Measurements from ENCODE around the gene RALGPS2.

The RALGPS2 gene

DNA sequence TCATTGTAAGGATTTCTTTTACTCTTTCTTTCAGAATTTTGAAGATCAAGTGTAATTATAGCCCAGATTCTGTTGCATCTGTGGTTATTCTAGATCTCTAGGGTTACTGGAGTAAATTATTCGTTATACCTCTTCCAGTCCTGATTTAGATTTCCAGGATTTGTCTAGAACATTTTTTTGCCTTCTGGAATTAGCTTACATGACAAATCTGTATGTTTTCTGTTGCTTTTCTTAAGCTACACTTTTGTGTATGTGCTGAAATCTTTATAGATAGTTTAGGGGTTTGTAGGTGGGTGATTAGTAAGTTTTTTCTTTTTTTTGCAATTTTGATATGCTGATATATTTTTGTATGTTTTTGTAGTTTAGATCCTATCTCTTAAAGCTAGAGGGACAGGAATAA, 13.7 kb downstream of the RALGPS2 start:
- Histone ChIP-seq H2AFZ (ENCODE audit: low read length) (no peak overlapping the region), H3K4ac (ENCODE audit: low read length) (no peak overlapping the region), H4K8ac (ENCODE audit: low read depth, low read length) (no peak overlapping the region), H3K9me3 (replicated peaks in 1 of 2; ENCODE audit: control insufficient read depth in 2 of 2, insufficient read depth in 1 of 2, low read depth in 1 of 2, low read length in 2 of 2) (peaks cover 0 to 23% of the 10 kb centered on the region in 2 donors), H4K91ac (ENCODE audit: low read depth, low read length, poor library complexity) (no peak overlapping the region), H2BK120ac (ENCODE audit: low read depth, low read length) (no peak overlapping the region), H2BK15ac (ENCODE audit: low read length) (no peak overlapping the region), H2BK5ac (ENCODE audit: low read length) (no peak overlapping the region), H3K79me1 (ENCODE audit: low read depth, low read length) (no peaks in the 10 kb centered on the region), H3K4me1 (ENCODE audit: control insufficient read depth in 2 of 2, insufficient read depth in 1 of 2, low read depth in 1 of 2, low read length in 2 of 2) (no peaks in the 10 kb centered on the region), H3K9ac (ENCODE audit: low read depth, low read length, poor library complexity) (no peak overlapping the region), H3K36me3 (replicated peaks in 1 of 2; ENCODE audit: control insufficient read depth in 2 of 2, insufficient read depth in 2 of 2, low read length in 2 of 2) (peaks cover 3 to 54% of the 10 kb centered on the region in 2 donors), H3K4me3 (ENCODE audit: low read length in 2 of 2) (no peak overlapping the region), H2AK5ac (ENCODE audit: low read depth, low read length) (no peak overlapping the region), H3K27me3 (ENCODE audit: control insufficient read depth in 3 of 3, insufficient read depth in 3 of 3, low read depth in 1 of 3, low read length in 3 of 3) (no peaks in the 10 kb centered on the region), H2BK12ac (ENCODE audit: low read length) (no peak overlapping the region), H3K14ac (ENCODE audit: low read length) (no peak overlapping the region), H3K18ac (ENCODE audit: low read length) (no peak overlapping the region), H3K27ac (replicated peaks; ENCODE audit: low read length) (no peak overlapping the region), H3K23ac (ENCODE audit: low read depth, low read length, poor library complexity) (no peak overlapping the region), H3K4me2 (ENCODE audit: insufficient read depth, low read length, poor library complexity, severe bottlenecking) (no peak overlapping the region)
- DNase-seq (ENCODE audit: low spot score): no peak
- WGBS, 2 donors (ENCODE audit: extremely low coverage in 2 of 2, insufficient read length in 2 of 2, insufficient replicate concordance in 1 of 2): no CpG with 5 or more reads among the region's 1 CpG

- Histone ChIP-seq H3K36me3 (replicated peaks in 1 of 2; ENCODE audit: control insufficient read depth in 2 of 2, insufficient read depth in 2 of 2, low read length in 2 of 2) (peaks cover 3 to 55% of the 10 kb centered on the region in 2 donors), H3K4me2 (ENCODE audit: insufficient read depth, low read length, poor library complexity, severe bottlenecking) (no peak overlapping the region), H3K4ac (ENCODE audit: low read length) (no peak overlapping the region), H2AFZ (ENCODE audit: low read length) (no peak overlapping the region), H3K27ac (replicated peaks; ENCODE audit: low read length) (no peak overlapping the region), H3K18ac (ENCODE audit: low read length) (no peak overlapping the region), H2BK120ac (ENCODE audit: low read depth, low read length) (no peak overlapping the region), H3K4me1 (ENCODE audit: control insufficient read depth in 2 of 2, insufficient read depth in 1 of 2, low read depth in 1 of 2, low read length in 2 of 2) (no peaks in the 10 kb centered on the region), H2BK15ac (ENCODE audit: low read length) (no peak overlapping the region), H2AK5ac (ENCODE audit: low read depth, low read length) (no peak overlapping the region), H3K27me3 (ENCODE audit: control insufficient read depth in 3 of 3, insufficient read depth in 3 of 3, low read depth in 1 of 3, low read length in 3 of 3) (no peaks in the 10 kb centered on the region), H3K9me3 (replicated peaks in 1 of 2; ENCODE audit: control insufficient read depth in 2 of 2, insufficient read depth in 1 of 2, low read depth in 1 of 2, low read length in 2 of 2) (peaks cover 0 to 25% of the 10 kb centered on the region in 2 donors), H4K91ac (ENCODE audit: low read depth, low read length, poor library complexity) (no peak overlapping the region), H3K4me3 (ENCODE audit: low read length in 2 of 2) (no peak overlapping the region), H2BK5ac (ENCODE audit: low read length) (no peak overlapping the region), H3K14ac (ENCODE audit: low read length) (no peak overlapping the region), H3K23ac (ENCODE audit: low read depth, low read length, poor library complexity) (no peak overlapping the region), H3K9ac (ENCODE audit: low read depth, low read length, poor library complexity) (no peak overlapping the region), H4K8ac (ENCODE audit: low read depth, low read length) (no peak overlapping the region), H2BK12ac (ENCODE audit: low read length) (no peak overlapping the region), H3K79me1 (ENCODE audit: low read depth, low read length) (peaks cover 2% of the 10 kb centered on the region)
- no peak for DNase-seq (ENCODE audit: low spot score)
- no CpG with 5 or more reads among the region's 4 CpGs for WGBS, 2 donors (ENCODE audit: extremely low coverage in 2 of 2, insufficient read length in 2 of 2, insufficient replicate concordance in 1 of 2)
Observed at GRCh38 chr1:178739285-178740045, 14.4 kb downstream of the RALGPS2 start.

- Histone ChIP-seq H2BK15ac (ENCODE audit: low read length) (no peak overlapping the region), H3K4me3 (ENCODE audit: low read length in 2 of 2) (no peak overlapping the region), H3K4me2 (ENCODE audit: insufficient read depth, low read length, poor library complexity, severe bottlenecking) (no peak overlapping the region), H3K9me3 (replicated peaks in 1 of 2; ENCODE audit: control insufficient read depth in 2 of 2, insufficient read depth in 1 of 2, low read depth in 1 of 2, low read length in 2 of 2) (peaks cover 0 to 25% of the 10 kb centered on the region in 2 donors), H3K4ac (ENCODE audit: low read length) (no peak overlapping the region), H3K79me1 (ENCODE audit: low read depth, low read length) (peaks cover 3% of the 10 kb centered on the region), H3K18ac (ENCODE audit: low read length) (no peak overlapping the region), H2BK5ac (ENCODE audit: low read length) (no peak overlapping the region), H2BK12ac (ENCODE audit: low read length) (no peak overlapping the region), H3K14ac (ENCODE audit: low read length) (no peak overlapping the region), H3K27ac (replicated peaks; ENCODE audit: low read length) (no peak overlapping the region), H3K9ac (ENCODE audit: low read depth, low read length, poor library complexity) (no peak overlapping the region), H3K23ac (ENCODE audit: low read depth, low read length, poor library complexity) (no peak overlapping the region), H3K36me3 (replicated peaks in 1 of 2; ENCODE audit: control insufficient read depth in 2 of 2, insufficient read depth in 2 of 2, low read length in 2 of 2) (peaks cover 3 to 55% of the 10 kb centered on the region in 2 donors), H2AFZ (ENCODE audit: low read length) (no peak overlapping the region), H2AK5ac (ENCODE audit: low read depth, low read length) (no peak overlapping the region), H3K4me1 (ENCODE audit: control insufficient read depth in 2 of 2, insufficient read depth in 1 of 2, low read depth in 1 of 2, low read length in 2 of 2) (no peaks in the 10 kb centered on the region), H4K91ac (ENCODE audit: low read depth, low read length, poor library complexity) (no peak overlapping the region), H4K8ac (ENCODE audit: low read depth, low read length) (no peak overlapping the region), H3K27me3 (ENCODE audit: control insufficient read depth in 3 of 3, insufficient read depth in 3 of 3, low read depth in 1 of 3, low read length in 3 of 3) (no peaks in the 10 kb centered on the region), H2BK120ac (ENCODE audit: low read depth, low read length) (no peak overlapping the region)
- WGBS, 2 donors (ENCODE audit: extremely low coverage in 2 of 2, insufficient read length in 2 of 2, insufficient replicate concordance in 1 of 2): no CpG with 5 or more reads among the region's 1 CpG
- DNase-seq (ENCODE audit: low spot score): no peak
Observed at GRCh38 chr1:178740491-178740890, 15.4 kb downstream of the RALGPS2 start.

GRCh38 chr1:178740924-178741323, 15.9 kb downstream of the RALGPS2 start:
- Histone ChIP-seq H3K14ac (ENCODE audit: low read length) (no peak overlapping the region), H3K4me1 (ENCODE audit: control insufficient read depth in 2 of 2, insufficient read depth in 1 of 2, low read depth in 1 of 2, low read length in 2 of 2) (no peaks in the 10 kb centered on the region), H3K79me1 (ENCODE audit: low read depth, low read length) (peaks cover 3% of the 10 kb centered on the region), H2AK5ac (ENCODE audit: low read depth, low read length) (no peak overlapping the region), H3K9me3 (replicated peaks in 1 of 2; ENCODE audit: control insufficient read depth in 2 of 2, insufficient read depth in 1 of 2, low read depth in 1 of 2, low read length in 2 of 2) (peaks cover 0 to 25% of the 10 kb centered on the region in 2 donors), H2BK5ac (ENCODE audit: low read length) (no peak overlapping the region), H3K18ac (ENCODE audit: low read length) (no peak overlapping the region), H2AFZ (ENCODE audit: low read length) (no peak overlapping the region), H3K4me2 (ENCODE audit: insufficient read depth, low read length, poor library complexity, severe bottlenecking) (no peak overlapping the region), H3K27ac (replicated peaks; ENCODE audit: low read length) (no peak overlapping the region), H4K8ac (ENCODE audit: low read depth, low read length) (no peak overlapping the region), H3K4me3 (ENCODE audit: low read length in 2 of 2) (no peak overlapping the region), H3K4ac (ENCODE audit: low read length) (no peak overlapping the region), H2BK12ac (ENCODE audit: low read length) (no peak overlapping the region), H4K91ac (ENCODE audit: low read depth, low read length, poor library complexity) (no peak overlapping the region), H3K9ac (ENCODE audit: low read depth, low read length, poor library complexity) (no peak overlapping the region), H3K36me3 (replicated peaks in 1 of 2; ENCODE audit: control insufficient read depth in 2 of 2, insufficient read depth in 2 of 2, low read length in 2 of 2) (peaks cover 3 to 55% of the 10 kb centered on the region in 2 donors), H2BK120ac (ENCODE audit: low read depth, low read length) (no peak overlapping the region), H3K27me3 (ENCODE audit: control insufficient read depth in 3 of 3, insufficient read depth in 3 of 3, low read depth in 1 of 3, low read length in 3 of 3) (no peaks in the 10 kb centered on the region), H3K23ac (ENCODE audit: low read depth, low read length, poor library complexity) (no peak overlapping the region), H2BK15ac (ENCODE audit: low read length) (no peak overlapping the region)
- no peak for DNase-seq (ENCODE audit: low spot score)
- no CpG with 5 or more reads among the region's 1 CpG for WGBS, 2 donors (ENCODE audit: extremely low coverage in 2 of 2, insufficient read length in 2 of 2, insufficient replicate concordance in 1 of 2)
